Vagina (tissue), 2 donors: ENCODE data around the gene CFAP52.

ENCODE experiments used
- POLR2A ChIP-seq, 2 donors: fragments of 450-650 bp; IDR thresholded peaks; one replicate each; pipeline ENCODE4 v1.6.1; 2017; ENCODE audit warnings: antibody characterized with exemption in 2 of 2, mild to moderate bottlenecking in 2 of 2, moderate library complexity in 2 of 2
- TF ChIP-seq, protein P1 (sequence below), 3 experiments: fragments of 450-650 bp in 2 of 3; fragments of 200-600 bp in 1 of 3; sonication (generic) in 1 of 3; IDR thresholded peaks; one replicate each; pipeline ENCODE4 v1.5.1; 2017 to 2019; ENCODE audit warnings: antibody characterized with exemption in 3 of 3, mild to moderate bottlenecking in 2 of 3, moderate library complexity in 2 of 3

GRCh38 chr17:9537177-9537776 is 39.2 kb upstream of the CFAP52 start:
- TF ChIP-seq, protein P1, sequence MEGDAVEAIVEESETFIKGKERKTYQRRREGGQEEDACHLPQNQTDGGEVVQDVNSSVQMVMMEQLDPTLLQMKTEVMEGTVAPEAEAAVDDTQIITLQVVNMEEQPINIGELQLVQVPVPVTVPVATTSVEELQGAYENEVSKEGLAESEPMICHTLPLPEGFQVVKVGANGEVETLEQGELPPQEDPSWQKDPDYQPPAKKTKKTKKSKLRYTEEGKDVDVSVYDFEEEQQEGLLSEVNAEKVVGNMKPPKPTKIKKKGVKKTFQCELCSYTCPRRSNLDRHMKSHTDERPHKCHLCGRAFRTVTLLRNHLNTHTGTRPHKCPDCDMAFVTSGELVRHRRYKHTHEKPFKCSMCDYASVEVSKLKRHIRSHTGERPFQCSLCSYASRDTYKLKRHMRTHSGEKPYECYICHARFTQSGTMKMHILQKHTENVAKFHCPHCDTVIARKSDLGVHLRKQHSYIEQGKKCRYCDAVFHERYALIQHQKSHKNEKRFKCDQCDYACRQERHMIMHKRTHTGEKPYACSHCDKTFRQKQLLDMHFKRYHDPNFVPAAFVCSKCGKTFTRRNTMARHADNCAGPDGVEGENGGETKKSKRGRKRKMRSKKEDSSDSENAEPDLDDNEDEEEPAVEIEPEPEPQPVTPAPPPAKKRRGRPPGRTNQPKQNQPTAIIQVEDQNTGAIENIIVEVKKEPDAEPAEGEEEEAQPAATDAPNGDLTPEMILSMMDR (IDR thresholded peaks at IDR 0.05), result no peak
- TF ChIP-seq POLR2A (IDR thresholded peaks at IDR 0.05), result no peak
